ENCODE measurements around the gene LAMB1.
"Not testable (repeated sequence)": the region's sequence is repeated elsewhere in the genome, so short reads cannot be mapped to it uniquely, and the experiment has no call there.

The LAMB1 gene

DNA sequence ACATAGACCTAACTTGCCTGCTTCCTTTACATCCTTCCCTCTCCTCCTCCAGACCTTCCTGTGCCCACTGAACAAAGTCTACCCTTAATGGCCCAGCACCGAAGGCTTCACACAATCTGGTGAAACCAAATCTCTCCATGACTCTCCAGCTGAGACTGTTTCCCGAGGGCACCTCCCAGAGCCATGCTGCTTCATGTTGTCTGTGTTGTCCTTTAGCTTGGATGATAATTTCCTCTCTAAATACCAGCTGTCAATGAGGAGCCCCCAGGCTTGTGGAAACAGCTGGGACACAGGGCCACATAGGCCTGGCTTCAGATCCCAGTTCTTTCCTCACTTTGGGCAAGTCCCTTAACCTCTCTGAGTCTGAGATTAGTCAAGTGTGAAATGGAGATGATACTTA lies 57.6 kb downstream of the LAMB1 start:
- no peak for DNase-seq (ENCODE audit: low spot score)

DNA sequence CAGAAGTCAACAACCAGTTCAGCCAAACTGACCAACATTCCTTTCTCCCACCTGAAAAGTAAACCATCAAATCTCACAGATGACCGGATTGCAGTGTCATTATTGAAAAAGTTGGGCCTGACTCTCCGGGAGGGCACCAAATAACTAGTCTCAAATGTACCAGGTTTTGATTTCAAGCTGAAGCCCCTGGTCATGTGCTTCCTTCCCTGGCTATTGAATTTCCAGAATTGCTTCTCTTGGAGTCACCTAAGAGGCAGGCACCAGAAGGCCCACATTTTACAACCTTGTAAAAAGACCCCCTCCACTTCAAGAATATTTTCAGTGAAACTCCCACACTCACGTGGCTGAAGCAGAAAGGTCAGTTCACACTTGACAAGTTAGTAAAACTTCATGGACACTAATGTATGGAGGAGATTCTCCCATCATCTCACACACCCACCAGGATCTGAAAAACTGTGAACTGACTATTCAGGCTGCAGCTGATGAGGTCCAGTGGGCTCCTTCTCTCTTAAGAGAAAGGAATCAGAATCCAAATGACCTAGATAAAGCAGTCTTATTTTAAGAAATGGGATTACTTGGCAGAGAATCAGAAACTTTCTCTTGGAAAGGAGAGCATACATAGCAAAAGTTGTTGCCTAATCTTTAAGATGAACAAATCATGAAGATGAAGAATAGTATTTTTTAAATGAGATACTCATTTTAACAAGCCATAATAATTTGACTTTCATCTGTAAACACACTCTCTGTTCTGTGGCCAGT lies 58.4 kb downstream of the LAMB1 start:
- DNase-seq (ENCODE audit: low spot score), result no peak

DNA sequence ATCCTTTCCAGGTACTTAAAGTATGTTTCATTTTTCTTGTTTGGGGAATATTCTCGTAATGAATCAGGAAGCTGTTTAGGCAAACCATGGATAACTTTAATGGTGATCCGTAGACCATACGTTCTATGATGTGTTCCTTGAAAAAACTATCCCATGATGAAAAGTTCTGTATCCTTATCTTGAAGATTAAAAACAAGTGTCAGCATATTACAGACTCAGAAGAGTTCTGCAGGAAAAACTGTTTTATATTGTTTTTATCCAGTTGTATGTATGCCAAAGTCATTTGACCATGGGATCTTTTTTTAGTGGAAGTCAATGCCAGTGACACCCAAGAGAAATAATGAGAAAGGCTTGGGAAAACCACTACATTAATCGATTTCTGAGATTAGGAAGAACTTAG lies 59.9 kb downstream of the LAMB1 start:
- DNase-seq (ENCODE audit: low spot score), result no peak

DNA sequence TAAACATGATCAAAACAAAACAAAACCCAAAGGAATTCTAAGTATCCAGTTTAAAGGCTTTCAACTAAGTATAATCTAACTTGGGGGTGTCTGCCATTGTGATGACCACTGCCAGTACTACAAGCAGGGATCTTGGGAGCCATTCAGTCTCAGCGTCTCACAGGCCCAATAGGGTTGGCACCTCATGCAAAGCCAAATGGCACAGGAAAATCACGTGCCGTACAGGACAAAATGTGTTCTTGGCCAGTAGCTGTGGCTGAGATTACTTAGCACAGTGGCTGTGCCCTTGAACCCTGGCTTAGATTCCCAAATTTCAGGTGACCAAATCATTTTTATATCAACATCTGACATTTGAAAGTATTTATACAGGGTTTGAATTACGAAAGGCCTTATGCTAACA lies 62.0 kb downstream of the LAMB1 start:
- no peak for DNase-seq (ENCODE audit: low spot score)

DNA sequence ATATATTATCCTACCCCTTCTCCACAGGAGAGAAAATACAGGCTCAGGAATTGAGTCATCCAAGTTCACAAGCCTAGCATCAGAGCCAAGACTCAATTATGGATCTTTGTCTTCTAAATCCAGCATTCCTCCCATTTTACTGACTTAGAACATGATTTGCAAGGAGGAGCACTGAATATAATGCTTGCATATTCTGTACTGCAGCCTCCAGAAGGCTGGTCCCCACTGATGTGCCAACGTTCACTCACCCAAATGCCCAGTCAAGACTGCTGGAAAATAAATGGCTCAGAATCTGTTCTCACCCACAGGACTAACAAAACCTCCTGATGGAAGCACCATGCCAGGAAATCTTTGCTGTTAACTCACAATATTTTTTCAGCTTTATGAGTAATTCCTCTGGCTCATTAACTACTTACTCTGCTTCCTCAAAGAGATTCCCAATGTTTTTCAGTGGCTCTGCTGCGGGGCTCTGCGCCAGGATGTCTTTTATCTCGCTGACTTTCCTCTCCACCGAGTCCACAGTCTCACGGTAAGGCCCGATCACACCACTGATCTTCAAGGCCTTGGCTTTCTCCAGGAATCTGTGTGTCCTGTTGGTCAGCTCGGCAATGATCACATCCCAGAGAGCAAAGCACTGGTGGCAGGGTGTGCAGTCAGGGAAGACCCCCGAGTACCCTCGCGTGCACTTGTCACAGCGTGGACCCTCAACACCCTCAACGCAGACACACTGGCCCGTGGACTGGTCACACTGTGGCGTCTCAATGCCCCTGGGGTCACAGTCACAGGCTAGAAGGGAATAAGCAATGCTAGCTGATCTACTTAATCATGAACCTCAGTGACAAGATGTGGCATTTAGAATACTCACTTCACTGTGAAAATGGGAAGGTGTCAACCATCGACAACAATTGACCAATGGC lies 63.1 kb downstream of the LAMB1 start:
- DNase-seq (ENCODE audit: low spot score), result no peak

DNA sequence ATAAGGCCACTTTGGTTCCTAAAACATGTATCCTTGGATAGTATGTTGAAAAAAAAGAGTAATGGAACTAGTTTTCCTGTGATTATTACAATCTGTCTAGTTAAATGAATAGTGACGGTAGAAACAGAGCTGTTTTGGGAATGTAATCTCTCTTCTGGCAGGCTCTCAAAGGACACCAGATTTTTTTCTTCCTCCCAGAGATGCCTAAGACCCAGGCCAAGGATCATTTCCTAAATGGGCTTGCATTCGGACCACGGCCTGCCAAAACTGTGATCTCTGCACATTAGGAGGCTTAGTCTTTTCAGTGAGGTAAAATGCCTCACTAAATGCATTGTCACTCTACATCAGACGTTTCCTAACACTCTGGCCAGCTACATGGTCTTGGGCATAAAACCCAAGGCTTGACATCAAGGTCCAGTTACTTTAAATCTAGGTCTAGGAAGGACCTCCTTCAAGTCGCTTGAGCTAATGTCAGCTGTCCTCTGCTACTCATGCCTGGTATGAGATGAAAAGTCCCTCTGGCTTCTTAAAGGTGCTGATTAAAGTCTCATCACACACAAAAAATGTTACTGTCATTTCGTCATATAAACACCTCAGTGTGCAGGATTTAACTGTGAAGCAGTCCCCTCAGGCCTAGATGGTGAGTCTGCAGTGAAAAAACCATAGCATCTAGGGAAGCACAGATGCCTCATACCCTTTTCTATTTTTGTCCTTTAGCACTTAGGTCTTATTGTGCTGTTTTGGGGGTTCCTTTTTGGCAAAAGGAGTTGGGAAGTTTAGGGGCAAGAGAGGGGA lies 64.3 kb downstream of the LAMB1 start:
- DNase-seq (ENCODE audit: low spot score), result no peak

DNA sequence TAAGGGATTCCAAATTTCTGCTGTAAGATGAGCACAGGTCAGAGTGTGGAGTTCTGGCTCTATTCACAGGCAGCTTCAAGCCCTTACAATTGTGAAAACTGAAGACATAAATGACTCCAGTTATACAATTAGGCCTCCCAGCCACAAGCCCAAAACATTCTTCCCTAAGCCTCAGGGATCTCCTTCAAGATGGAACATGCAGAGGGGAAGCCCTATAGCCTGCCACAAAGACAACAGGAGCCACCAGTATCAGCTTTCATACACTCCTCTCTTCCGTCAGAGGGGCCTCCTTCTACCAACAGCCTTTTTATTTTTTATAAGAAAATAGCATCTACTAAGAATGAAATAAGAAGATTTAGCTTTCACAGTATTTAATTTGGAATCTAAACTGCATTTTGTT lies 65.4 kb downstream of the LAMB1 start:
- DNase-seq (ENCODE audit: low spot score), result no peak

DNA sequence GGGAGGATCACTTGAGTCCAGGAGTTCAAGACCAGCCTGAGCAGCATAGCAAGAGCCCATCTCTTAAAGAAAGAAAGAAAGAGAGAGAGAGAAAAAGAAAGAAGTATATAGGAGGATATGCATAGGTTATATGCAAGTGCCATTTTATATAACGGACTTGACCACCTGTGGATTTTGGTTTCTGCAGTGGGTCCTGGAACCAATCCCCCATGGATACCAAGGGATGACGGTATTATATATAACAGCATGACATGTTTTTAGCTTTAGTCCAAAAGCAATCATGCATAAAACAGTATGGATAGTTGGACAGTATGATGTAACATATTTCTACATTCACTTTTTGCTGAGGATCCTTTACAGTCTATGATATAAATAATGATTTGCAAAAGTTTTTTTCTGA lies 66.6 kb downstream of the LAMB1 start:
- DNase-seq (ENCODE audit: low spot score), result no peak

DNA sequence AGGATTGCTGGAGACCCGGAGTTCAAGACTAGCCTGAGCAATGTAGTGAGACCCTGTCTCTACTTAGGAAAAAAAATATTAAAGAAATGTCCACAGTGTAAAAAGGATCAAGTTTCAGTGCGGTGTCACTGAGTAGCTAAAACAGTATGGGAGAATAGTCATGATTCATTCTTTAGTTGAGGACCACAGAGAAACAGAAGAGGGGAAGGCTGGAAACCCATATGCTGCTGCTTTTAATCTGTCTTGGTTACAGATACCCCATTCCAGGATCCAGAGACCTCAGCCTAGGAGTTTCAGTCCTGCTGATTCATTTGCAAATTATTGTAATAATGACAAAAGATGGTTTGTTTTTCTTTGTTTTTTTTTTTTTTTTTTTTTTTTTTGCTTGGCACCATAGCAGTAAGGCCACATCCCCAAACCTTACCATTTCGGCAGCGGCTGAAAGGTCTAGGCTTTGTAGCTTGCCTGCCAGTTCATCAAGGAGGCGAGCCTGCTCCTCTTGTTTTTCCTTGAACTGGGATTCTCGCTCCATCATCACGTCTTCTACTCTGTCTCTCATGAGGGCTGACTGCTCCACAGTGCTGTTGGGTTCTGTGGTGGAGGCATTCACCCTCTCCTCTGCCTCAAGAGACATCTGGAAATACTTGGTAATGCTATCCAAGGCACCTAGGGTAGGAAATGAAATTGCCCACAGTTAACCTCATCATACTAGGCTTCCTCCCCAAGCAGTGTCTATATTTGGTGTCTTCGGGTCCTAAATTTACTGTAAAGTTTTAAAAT lies 67.8 kb downstream of the LAMB1 start:
- no peak for DNase-seq (ENCODE audit: low spot score)

DNA sequence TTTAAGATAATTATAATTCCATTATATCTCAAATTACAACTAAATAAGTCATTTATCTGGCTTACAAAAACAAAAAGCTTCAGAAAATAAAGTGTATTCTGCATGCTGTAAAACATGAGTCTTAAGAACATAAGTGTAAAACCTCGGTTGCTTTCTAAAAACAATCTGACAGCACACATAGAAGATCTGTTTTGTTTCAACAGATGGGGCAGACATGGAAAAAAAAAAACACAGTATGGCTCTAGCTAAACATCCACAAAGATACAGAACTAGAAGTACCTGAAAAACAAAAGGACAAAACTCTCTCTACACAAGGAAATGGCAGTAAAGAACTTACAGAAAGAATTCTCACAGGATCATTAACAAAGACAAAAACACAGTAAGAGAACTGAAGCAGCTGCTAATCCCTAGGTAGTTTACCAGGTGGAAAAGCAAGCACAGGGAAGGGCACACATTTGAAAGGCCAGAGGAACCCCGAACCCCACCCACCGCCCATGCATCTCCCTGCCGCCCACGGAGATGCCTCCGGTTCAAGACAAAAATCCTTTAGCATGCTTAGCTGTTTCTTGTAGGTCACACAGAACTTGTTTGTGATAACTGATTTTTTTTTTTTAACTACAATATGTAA lies 69.5 kb downstream of the LAMB1 start:
- no peak for DNase-seq (ENCODE audit: low spot score)

DNA sequence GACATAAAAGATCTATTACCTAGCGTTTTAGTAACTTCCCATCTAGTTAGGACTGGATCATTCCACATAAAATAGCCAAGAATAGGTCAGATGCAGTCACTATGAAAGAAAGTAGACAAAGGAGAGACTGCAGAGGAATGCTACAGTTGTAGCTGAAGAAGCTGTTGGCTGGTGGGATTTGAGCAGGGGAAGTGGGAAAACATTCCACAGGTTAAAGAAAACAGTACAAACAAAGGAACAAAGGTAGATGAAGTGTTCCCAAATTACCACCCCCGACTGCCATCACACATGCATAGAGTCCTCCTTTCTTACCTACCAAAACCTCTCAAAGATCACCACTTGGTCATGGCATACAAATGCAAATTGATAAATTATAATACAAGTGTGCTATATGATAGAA lies 70.2 kb downstream of the LAMB1 start:
- DNase-seq (ENCODE audit: low spot score), result no peak

DNA sequence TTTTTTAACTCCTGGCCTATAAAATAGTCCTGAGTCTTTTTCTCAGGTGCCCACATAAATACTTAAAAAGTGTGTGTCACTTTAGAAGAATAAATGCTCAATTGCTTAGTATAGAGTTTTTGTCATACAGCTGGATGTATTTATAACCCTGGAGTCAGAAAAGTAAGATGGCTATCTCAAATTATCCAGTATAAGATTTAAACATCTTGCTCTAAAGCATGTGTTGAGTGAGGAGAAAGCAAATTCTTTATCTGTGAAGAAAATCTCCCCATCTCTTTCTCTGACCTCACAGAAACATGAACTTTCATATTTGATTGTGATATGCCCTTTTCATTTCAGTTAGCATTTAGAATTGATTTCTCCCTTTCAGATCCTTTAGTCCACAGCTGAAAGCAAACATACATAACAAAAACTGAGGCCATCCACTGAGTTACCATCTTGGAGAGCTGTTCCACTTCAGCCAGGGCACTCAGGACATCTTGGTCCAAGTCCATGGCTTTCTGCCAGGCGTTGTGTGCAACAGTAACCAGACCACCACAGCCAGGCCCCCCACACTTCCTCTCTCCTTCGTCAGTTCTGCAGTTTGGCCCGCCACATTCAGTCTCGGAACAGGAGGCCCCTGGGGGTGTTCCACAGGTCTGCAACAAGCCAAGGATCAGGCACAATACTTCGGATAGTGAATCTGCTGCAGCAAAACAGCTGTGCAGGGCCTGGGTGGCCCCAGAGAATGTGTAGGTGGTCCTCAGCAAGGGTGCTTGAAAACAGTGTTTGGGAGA lies 71.0 kb downstream of the LAMB1 start:
- no peak for DNase-seq (ENCODE audit: low spot score)

DNA sequence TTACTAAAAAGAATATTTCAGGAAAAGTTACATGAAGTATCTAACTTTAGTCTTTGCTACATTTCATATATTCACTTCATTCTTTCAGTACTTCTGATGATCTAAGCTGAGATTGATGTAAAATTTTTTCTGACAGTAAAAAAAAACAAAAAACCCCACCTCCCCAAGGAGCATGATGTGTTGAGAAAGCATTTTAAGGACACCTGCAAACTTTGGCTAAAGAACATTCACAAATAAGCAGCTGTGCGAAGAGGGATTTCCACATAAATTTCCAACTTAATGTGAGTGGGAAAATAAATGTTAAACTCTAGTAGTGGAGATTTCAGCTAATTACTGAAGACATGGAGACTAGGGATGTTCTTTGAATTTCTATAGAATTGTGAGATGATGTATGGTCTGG lies 76.5 kb downstream of the LAMB1 start:
- no peak for DNase-seq (ENCODE audit: low spot score)

DNA sequence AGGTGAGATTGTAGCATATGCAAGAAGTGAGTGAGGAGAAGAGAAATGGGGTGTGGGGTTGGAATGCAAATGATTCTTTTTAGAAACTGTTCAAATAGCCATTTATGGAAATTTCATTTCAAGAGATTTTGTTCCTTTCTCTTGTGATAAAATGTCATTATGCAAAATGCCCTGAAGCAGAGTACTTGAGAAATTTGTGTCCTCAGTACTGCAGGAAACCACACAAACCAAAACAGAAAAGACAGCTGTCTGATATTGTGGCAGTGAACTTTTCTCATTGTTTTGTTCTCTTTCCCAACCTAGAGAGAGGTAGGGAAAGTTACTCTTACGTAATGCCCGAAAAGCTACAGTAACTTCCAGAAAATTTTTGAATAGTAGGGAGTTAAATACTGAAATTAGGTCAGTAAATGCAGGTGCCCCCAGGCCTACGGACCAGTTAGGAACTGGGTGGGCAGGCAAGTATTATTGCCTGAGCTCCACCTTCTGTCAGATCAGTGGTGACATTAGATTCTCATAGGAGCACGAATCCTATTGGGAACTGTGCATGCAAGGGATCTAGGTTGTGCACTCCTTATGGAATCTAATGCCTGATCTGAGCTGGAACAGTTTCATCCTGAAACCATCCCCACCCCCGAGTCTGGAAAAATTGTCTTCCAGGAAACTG lies 78.0 kb downstream of the LAMB1 start:
- DNase-seq (ENCODE audit: low spot score), result no peak

DNA sequence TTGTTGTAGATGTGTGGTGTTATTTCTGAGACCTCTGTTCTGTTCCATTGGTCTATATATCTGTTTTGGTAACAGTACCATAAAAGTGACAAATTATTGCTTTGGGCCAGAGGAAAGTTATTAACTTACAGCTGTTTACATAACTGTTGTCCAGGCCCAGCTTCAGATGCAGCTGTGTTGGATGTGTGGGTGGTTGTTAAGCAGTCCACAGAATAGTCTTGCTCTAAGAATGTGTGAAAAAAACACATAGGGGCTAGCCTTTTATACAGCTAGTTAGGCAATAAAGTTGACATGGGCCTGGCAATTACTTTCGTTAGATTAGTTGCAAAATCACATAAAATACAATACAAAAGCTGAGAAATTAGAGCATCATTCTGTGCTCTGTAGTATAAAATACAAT lies 80.1 kb downstream of the LAMB1 start:
- no peak for DNase-seq (ENCODE audit: low spot score)

DNA sequence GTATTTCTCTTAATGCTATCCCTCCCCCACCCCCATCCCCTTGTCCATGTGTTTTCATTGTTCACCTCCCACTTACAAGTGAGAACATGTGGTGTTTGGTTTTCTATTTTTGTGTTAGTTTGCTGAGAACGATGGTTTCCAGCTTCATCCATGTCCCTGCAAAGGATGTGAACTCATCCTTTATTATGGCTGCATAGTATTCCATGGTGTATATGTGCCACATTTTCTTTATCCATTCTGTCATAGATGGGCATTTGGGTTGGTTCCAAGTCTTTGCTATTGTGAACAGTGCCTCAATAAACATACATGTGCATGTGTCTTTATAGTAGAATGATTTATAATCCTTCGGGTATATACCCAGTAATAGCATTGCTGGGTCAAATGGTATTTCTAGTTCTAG lies 81.1 kb downstream of the LAMB1 start:
- DNase-seq (ENCODE audit: low spot score), result not testable (repeated sequence)

DNA sequence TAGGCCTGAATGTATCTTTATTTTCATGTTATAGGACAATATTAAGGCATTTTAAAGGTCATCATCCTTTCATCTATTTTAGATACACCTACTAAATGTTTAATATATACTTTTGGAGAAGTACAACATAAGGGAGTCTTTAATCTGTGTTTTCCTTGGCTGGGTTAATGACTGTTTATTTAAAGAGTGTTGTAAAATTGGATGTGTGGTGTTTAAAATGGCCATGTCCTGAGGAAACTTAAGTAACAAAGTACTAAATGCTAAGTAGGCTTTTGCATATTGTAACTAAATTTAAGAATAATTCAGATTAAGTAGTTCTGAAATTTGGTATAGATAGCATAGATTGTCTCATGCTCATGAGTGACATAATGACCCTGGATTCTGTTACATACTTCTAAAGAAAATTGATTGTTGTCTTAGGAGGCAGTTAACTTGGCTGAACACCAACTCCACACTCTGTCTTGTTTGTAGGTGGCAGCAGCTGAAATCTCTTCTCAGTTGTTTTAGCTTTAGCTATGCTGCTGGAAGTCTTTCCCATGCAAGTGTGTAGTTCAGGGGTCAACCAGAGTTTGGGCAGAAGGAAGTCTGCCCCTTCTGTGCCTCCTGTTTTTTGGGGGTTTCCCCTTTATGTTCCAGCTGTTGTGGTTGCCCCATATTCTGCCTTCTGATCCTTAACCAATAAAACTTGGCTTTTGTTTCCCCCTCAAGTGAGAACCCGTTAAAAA lies 82.8 kb downstream of the LAMB1 start:
- no peak for DNase-seq (ENCODE audit: low spot score)

DNA sequence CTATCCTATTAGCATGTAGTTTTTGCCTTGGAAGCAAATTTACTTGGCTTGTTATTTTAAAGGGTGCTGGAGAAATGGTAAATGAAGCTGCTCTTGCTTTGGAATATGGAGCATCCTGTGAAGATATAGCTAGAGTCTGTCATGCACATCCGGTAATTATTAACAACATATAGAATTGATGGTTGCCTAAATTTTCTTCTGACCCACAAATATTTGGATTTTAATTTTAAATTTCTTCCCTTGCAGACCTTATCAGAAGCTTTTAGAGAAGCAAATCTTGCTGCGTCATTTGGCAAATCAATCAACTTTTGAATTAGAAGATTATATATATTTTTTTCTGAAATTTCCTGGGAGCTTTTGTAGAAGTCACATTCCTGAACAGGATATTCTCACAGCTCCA lies 84.0 kb downstream of the LAMB1 start:
- DNase-seq (ENCODE audit: low spot score), result no peak

All from globus pallidus (tissue), 1 donor.